Activated naive CD8-positive, alpha-beta T cell treated with anti-CD3 and anti-CD28 coated beads for 36 hours (primary cell): ENCODE results near the gene AATF. TPM values are rescaled to one million over a fixed set of nuclear protein-coding genes. Genes with fewer than 3 reads are reported as not detected.

Experiments used
- DNase-seq: peaks from one replicate; pipeline ENCODE4 v3.0.0; 2021
- H3K27ac Mint-ChIP-seq: one replicate; pipeline ENCODE4 v1.8.0; 2022; ENCODE audit warnings: mild to moderate bottlenecking, moderate library complexity, mixed read lengths
- H3K27me3 Mint-ChIP-seq: one replicate; pipeline ENCODE4 v1.8.0; 2022; ENCODE audit warnings: mild to moderate bottlenecking, mixed read lengths
- H3K36me3 Mint-ChIP-seq: one replicate; pipeline ENCODE4 v1.8.0; 2021; ENCODE audit warnings: mild to moderate bottlenecking, mixed read lengths
- H3K4me1 Mint-ChIP-seq: one replicate; pipeline ENCODE4 v1.8.0; 2021; ENCODE audit warnings: mixed read lengths
- H3K4me3 Mint-ChIP-seq: one replicate; pipeline ENCODE4 v1.8.0; 2022; ENCODE audit warnings: mild to moderate bottlenecking, moderate library complexity, mixed read lengths
- H3K9me3 Mint-ChIP-seq: one replicate; pipeline ENCODE4 v1.8.0; 2022; ENCODE audit warnings: mixed read lengths
- total RNA-seq, 2 experiments: library from RNA; stranded (reverse); gene quantifications; one replicate each; pipeline ENCODE4 v1.2.3, GENCODE V29; 2021

Gene AATF
- total RNA-seq, 2 experiments from 2014 or later = 116 to 117 TPM

DNA sequence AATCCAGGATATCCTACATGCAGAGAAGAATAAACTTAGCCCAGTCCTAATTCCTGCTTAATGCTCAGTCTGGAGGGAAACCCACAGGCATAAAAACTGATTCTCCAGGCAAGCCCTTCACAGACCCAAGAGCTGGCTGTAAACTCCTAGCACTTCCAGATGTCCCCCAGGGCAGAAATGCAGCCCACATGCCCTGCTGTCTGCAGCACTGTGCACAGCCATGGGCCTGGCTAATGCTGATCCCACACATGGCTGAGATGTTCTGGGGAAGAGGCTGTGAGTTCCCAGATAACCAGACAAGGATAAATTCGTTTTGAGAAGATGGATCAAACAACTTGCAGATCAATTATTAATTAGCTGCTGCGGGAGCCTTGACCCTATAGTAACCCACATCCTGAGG is 148.4 kb downstream of the AATF start:
- Mint-ChIP-seq H3K4me1 (peaks cover 4% of the 10 kb centered on the region), H3K9me3 (no peaks in the 10 kb centered on the region), H3K4me3 (no peak overlapping the region), H3K27me3 (no peaks in the 10 kb centered on the region), H3K27ac (no peak overlapping the region), H3K36me3 (peaks cover 24% of the 10 kb centered on the region)
- no peak for DNase-seq

DNA sequence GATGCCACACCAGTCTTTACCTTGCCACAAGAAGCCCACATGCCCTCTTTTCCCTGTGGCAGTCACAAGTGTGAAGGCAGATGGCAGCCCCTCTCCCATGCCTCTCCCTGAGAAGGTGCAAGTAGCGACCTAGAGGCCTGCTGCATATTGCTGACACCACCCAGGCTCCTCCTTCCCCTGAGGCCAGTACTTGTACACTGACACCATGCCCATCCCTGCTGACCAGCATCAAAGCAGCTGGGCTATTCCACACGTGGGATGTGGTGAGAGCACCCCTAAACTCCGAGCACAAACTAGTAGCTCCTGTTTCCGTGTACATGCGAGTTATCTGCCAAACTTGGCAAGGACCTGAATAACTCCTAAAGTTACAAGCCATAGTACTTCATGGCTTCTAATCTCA is 149.4 kb downstream of the AATF start:
- no peaks in the 10 kb centered on the region for H3K9me3 Mint-ChIP-seq

DNA sequence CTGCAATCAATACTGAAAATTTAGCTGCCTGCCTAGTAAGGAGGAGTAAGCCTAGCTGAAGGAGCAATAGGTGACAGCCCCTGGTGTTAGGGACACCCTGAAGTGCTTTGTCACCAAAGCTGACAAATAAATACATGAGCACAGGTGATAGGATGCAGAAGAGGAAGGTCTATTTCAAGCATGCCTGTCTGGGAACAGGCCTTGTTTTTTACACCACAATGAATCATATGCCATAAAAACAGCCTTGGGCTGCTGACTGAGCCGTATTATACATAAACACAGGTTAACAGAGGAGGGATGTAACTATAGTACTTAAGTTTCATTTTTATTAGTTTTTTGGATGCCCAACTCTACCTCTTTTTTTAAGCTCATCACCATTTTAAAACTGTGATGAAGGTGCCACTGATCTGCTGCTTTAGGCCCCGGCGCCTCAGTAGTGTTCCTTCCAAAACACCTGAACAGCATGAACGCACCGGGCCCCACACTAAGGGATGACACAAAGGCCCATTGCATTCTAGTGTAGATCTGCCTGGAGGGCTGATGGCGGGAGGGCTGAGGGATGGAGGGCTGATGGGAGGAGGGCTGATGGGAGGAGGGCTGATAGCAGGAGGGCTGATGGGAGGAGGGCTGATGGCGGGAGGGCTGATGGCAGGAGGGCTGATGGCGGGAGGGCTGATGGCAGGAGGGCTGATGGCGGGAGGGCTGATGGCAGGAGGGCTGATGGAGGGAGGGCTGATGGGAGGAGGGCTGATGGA is 150.3 kb downstream of the AATF start:
- Mint-ChIP-seq H3K4me3 (no peak overlapping the region), H3K27ac (no peak overlapping the region), H3K27me3 (no peaks in the 10 kb centered on the region), H3K36me3 (peaks cover 22% of the 10 kb centered on the region), H3K4me1 (peaks cover 4% of the 10 kb centered on the region), H3K9me3 (no peaks in the 10 kb centered on the region)
- DNase-seq = no peak

More for the DNA sequence above, 149.4 kb downstream of the AATF start:
- peaks cover 4% of the 10 kb centered on the region for H3K4me1 Mint-ChIP-seq
- DNase-seq = no peak
- no peak overlapping the region for H3K27ac Mint-ChIP-seq
- peaks cover 24% of the 10 kb centered on the region for H3K36me3 Mint-ChIP-seq
- no peaks in the 10 kb centered on the region for H3K27me3 Mint-ChIP-seq
- H3K4me3 Mint-ChIP-seq = no peak overlapping the region

DNA sequence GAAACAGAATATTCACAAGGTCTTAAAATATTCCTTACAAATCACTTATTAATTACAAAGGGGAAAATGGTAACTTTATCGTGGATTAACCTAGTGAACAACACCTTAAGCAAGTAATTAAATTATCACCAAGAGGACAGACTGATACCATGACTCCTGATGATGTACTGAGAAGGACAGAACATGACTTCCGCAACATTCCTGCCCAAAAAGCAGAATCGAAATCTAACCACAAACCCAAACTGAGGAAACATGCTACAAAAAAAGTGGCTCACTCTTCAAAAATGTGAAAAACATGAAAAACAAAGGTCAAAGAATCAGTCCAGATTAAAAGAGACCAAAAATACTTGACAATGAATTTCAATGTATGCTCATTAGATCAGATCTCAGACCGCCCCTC is 151.5 kb downstream of the AATF start:
- Mint-ChIP-seq H3K4me3 (no peak overlapping the region), H3K4me1 (peaks cover 1% of the 10 kb centered on the region), H3K9me3 (no peaks in the 10 kb centered on the region), H3K27me3 (no peaks in the 10 kb centered on the region), H3K36me3 (peaks cover 15% of the 10 kb centered on the region), H3K27ac (no peak overlapping the region)
- no peak for DNase-seq

DNA sequence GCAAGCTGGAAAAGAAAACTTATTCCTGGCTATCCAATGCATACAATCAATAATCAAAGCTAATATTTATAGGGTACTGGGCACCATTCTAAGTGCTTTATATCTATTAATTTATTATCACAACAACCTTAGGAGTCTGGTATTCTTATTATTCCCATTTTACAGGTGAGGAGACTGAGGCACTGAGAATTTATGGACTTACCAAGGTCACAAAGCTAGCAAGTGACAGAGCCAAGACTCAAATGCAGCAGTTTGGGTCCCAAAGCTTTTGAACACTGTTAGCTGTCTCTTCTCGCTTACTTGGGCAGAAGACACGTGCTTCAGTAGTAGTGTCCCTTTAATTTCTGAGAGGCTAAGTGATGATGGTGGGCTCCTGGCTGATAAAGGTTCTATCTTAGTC is 152.6 kb downstream of the AATF start:
- Mint-ChIP-seq H3K4me1 (peaks cover 1% of the 10 kb centered on the region), H3K27me3 (no peaks in the 10 kb centered on the region), H3K36me3 (peaks cover 14% of the 10 kb centered on the region), H3K27ac (no peak overlapping the region), H3K9me3 (no peaks in the 10 kb centered on the region), H3K4me3 (no peak overlapping the region)
- DNase-seq = no peak

DNA sequence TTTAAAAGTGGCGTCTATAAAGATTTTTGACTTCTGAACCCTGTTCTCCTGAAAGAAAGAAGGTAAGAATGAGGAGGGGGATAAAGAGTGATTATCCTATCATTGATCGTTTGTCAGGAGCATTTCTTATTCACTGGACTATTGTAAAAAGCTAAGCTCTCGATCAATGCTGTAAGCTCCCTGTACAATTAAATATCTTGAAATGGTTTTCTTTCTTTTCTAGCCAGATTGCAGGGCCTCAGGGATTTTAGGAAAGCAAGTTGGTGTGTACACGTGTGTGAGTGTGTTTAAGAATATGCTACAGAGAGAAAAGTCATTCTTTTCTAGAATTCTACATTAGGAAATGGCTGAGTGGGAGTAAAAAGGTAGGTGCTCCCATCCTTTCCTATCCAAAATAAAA is 154.5 kb downstream of the AATF start:
- DNase-seq = no peak
- Mint-ChIP-seq H3K27me3 (no peaks in the 10 kb centered on the region), H3K9me3 (no peaks in the 10 kb centered on the region)

DNA sequence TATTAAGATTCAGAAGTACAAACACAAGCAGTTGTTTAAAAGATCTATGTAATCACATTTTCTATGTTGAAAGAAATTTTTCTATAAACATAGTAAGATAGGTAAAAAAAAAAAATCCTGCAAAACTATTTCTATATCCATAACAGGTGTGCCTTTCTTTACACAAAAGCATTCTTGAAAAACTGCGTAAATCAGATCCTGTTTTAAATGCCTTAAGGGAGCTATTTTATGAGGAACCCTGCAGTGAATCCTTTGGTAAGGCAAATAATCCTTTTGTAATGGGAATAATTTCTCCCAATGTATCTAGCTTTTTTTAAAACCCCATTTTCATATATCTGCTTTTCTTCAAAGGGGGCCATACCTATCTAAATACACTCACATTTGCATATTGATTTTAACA is 157.3 kb downstream of the AATF start:
- no peaks in the 10 kb centered on the region for H3K27me3 Mint-ChIP-seq

More for the DNA sequence above, 154.5 kb downstream of the AATF start:
- Mint-ChIP-seq H3K36me3 (peaks cover 12% of the 10 kb centered on the region), H3K4me1 (peaks cover 1% of the 10 kb centered on the region), H3K4me3 (no peak overlapping the region), H3K27ac (no peak overlapping the region)

More for the DNA sequence above, 157.3 kb downstream of the AATF start:
- H3K27ac Mint-ChIP-seq = no peak overlapping the region
- peaks cover 10% of the 10 kb centered on the region for H3K36me3 Mint-ChIP-seq
- H3K4me3 Mint-ChIP-seq = no peak overlapping the region
- no peaks in the 10 kb centered on the region for H3K4me1 Mint-ChIP-seq
- no peaks in the 10 kb centered on the region for H3K9me3 Mint-ChIP-seq
- DNase-seq = no peak

Other genes with a start within 250 kb of the AATF start
- under 1 TPM in 1 of 2 experiments, not detected in 1; 0.30 TPM for gene LHX1, start 11.5 kb upstream of the AATF start, total RNA-seq